Neural cell (in vitro differentiated cells): Measurements from ENCODE around the gene RABGAP1L.

ENCODE experiments used
- EZH2 ChIP-seq: fragments of 200-600, 300-800 bp; shearing (Covaris generic), sonication (generic); IDR thresholded peaks from 2 replicates; pipeline ENCODE4 v1.6.1; 2014; ENCODE audit warnings: antibody characterized with exemption, low read length, borderline replicate concordance, mild to moderate bottlenecking; ENCODE audit not compliant: insufficient read depth, poor library complexity, severe bottlenecking
- MXI1 ChIP-seq: fragments of 450-650 bp; conservative IDR thresholded peaks from 2 replicates; pipeline ENCODE4 v1.6.1; 2014; ENCODE audit warnings: antibody characterized with exemption, mild to moderate bottlenecking; ENCODE audit not compliant: poor library complexity, severe bottlenecking
- SMC3 ChIP-seq: fragments of 450-650 bp; conservative IDR thresholded peaks from 2 replicates; pipeline ENCODE4 v1.6.1; 2014; ENCODE audit warnings: antibody characterized with exemption, mild to moderate bottlenecking, moderate library complexity; ENCODE audit not compliant: poor library complexity
- TF ChIP-seq, protein P1 (sequence below): fragments of 450-650 bp; IDR thresholded peaks from 2 replicates; pipeline ENCODE4 v1.5.1; 2014; ENCODE audit warnings: antibody characterized with exemption, mild to moderate bottlenecking, moderate library complexity; ENCODE audit not compliant: poor library complexity, severe bottlenecking

GRCh38 chr1:174206148-174206836 lies 47.0 kb downstream of the RABGAP1L start:
- TF ChIP-seq, protein P1, sequence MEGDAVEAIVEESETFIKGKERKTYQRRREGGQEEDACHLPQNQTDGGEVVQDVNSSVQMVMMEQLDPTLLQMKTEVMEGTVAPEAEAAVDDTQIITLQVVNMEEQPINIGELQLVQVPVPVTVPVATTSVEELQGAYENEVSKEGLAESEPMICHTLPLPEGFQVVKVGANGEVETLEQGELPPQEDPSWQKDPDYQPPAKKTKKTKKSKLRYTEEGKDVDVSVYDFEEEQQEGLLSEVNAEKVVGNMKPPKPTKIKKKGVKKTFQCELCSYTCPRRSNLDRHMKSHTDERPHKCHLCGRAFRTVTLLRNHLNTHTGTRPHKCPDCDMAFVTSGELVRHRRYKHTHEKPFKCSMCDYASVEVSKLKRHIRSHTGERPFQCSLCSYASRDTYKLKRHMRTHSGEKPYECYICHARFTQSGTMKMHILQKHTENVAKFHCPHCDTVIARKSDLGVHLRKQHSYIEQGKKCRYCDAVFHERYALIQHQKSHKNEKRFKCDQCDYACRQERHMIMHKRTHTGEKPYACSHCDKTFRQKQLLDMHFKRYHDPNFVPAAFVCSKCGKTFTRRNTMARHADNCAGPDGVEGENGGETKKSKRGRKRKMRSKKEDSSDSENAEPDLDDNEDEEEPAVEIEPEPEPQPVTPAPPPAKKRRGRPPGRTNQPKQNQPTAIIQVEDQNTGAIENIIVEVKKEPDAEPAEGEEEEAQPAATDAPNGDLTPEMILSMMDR = no peak
- TF ChIP-seq MXI1 (no peak), EZH2 (no peak), SMC3 (no peak)
